Ishikawa (cell line): Measurements from ENCODE around the gene FIZ1.

Experiments used
- CREB1 ChIP-seq: IDR thresholded peaks from 2 replicates; pipeline ENCODE4 v1.6.1; 2012; ENCODE audit warnings: low read depth
- EGR1 ChIP-seq: IDR thresholded peaks from 2 replicates; pipeline ENCODE4 v1.6.1; 2012
- EP300 ChIP-seq: IDR thresholded peaks from 2 replicates; pipeline ENCODE4 v1.6.1; 2012; ENCODE audit warnings: borderline replicate concordance
- NFIC ChIP-seq: IDR thresholded peaks from 2 replicates; pipeline ENCODE4 v1.6.1; 2012
- RAD21 ChIP-seq: IDR thresholded peaks from 2 replicates; pipeline ENCODE4 v1.6.1; 2012; ENCODE audit warnings: low read depth
- TAF1 ChIP-seq: IDR thresholded peaks from 2 replicates; pipeline ENCODE4 v1.6.1; 2012; ENCODE audit warnings: low read depth, mild to moderate bottlenecking
- TEAD4 ChIP-seq: IDR thresholded peaks from 2 replicates; pipeline ENCODE4 v1.6.1; 2012
- YY1 ChIP-seq: IDR thresholded peaks from 2 replicates; pipeline ENCODE4 v1.6.1; 2012; ENCODE audit warnings: low read depth
- TF ChIP-seq, protein P1 (sequence below): IDR thresholded peaks from 2 replicates; pipeline ENCODE4 v1.6.1; 2012
- TF ChIP-seq, protein P2 (sequence below): IDR thresholded peaks from 2 replicates; pipeline ENCODE4 v1.6.1; 2012; ENCODE audit warnings: low read depth, mild to moderate bottlenecking

DNA sequence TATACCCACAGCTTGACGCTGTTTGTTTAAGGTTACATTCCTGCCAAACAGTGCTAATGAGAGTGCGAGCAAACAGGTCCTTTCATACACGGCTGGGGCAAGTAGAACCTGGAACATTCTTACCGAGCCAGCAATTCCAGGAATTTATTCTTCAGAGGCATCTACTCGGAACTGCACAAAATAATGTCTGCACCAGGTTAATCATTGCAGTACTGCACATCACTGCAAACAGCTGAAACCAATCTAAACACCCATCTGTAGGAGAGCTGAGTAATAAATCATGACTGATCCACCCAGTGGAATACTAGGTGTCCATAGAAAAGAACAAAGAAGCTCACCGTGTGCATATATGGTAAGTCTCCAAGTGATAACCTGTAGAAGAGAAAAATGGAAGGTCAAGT, 17.5 kb downstream of the FIZ1 start:
- TF ChIP-seq, protein P1, sequence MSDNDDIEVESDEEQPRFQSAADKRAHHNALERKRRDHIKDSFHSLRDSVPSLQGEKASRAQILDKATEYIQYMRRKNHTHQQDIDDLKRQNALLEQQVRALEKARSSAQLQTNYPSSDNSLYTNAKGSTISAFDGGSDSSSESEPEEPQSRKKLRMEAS: no peak
- TF ChIP-seq NFIC: no peak
- TF ChIP-seq EGR1: no peak
- TF ChIP-seq EP300: no peak
- TF ChIP-seq TAF1: no peak
- no peak for TF ChIP-seq CREB1
- TF ChIP-seq RAD21: no peak
- TF ChIP-seq, protein P2, sequence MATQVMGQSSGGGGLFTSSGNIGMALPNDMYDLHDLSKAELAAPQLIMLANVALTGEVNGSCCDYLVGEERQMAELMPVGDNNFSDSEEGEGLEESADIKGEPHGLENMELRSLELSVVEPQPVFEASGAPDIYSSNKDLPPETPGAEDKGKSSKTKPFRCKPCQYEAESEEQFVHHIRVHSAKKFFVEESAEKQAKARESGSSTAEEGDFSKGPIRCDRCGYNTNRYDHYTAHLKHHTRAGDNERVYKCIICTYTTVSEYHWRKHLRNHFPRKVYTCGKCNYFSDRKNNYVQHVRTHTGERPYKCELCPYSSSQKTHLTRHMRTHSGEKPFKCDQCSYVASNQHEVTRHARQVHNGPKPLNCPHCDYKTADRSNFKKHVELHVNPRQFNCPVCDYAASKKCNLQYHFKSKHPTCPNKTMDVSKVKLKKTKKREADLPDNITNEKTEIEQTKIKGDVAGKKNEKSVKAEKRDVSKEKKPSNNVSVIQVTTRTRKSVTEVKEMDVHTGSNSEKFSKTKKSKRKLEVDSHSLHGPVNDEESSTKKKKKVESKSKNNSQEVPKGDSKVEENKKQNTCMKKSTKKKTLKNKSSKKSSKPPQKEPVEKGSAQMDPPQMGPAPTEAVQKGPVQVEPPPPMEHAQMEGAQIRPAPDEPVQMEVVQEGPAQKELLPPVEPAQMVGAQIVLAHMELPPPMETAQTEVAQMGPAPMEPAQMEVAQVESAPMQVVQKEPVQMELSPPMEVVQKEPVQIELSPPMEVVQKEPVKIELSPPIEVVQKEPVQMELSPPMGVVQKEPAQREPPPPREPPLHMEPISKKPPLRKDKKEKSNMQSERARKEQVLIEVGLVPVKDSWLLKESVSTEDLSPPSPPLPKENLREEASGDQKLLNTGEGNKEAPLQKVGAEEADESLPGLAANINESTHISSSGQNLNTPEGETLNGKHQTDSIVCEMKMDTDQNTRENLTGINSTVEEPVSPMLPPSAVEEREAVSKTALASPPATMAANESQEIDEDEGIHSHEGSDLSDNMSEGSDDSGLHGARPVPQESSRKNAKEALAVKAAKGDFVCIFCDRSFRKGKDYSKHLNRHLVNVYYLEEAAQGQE: no peak
- no peak for TF ChIP-seq TEAD4
- no peak for TF ChIP-seq YY1
